SKM-1 treated with dmso at 0.1 percent for 144 hours (cell line): ENCODE measurements around the gene EMILIN1.

Experiments used
- DNase-seq: peaks from one replicate; lab custom pipeline; 2025; ENCODE audit not compliant: unreplicated experiment; lab: John Stamatoyannopoulos, UW

EMILIN1 gene

GRCh38 chr2:27079233-27080139 is 1.1 kb downstream of the EMILIN1 start:
- DNase-seq, result no peak

GRCh38 chr2:27080140-27080469 is 1.7 kb downstream of the EMILIN1 start:
- no peak for DNase-seq

DNA sequence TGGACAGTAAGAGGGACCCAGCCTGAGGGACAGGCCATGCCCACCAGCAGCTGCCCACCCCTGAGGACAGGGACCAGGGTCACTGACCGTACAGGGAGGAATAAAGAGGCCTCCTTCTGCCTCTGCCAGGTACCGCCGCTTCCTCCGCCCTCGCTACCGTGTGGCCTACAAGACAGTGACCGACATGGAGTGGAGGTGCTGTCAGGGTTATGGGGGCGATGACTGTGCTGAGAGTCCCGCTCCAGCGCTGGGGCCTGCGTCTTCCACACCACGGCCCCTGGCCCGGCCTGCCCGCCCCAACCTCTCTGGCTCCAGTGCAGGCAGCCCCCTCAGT is 2.2 kb downstream of the EMILIN1 start:
- DNase-seq, result no peak

- no peak for DNase-seq
Measured at GRCh38 chr2:27081984-27082772, 3.8 kb downstream of the EMILIN1 start.

DNA sequence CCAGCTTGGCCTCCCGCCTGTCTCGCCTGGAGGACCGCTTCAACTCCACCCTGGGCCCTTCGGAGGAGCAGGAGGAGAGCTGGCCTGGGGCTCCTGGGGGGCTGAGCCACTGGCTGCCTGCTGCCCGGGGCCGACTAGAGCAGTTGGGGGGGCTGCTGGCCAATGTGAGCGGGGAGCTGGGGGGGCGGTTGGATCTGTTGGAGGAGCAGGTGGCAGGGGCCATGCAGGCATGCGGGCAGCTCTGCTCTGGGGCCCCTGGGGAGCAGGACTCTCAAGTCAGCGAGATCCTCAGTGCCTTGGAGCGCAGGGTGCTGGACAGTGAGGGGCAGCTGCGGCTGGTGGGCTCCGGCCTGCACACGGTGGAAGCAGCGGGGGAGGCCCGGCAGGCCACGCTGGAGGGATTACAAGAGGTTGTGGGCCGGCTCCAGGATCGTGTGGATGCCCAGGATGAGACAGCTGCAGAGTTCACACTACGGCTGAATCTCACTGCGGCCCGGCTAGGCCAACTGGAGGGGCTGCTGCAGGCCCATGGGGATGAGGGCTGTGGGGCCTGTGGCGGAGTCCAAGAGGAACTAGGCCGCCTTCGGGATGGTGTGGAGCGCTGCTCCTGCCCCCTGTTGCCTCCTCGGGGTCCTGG is 4.5 kb downstream of the EMILIN1 start:
- DNase-seq, result no peak

GRCh38 chr2:27083410-27084296 is 5.2 kb downstream of the EMILIN1 start:
- no peak for DNase-seq

DNA sequence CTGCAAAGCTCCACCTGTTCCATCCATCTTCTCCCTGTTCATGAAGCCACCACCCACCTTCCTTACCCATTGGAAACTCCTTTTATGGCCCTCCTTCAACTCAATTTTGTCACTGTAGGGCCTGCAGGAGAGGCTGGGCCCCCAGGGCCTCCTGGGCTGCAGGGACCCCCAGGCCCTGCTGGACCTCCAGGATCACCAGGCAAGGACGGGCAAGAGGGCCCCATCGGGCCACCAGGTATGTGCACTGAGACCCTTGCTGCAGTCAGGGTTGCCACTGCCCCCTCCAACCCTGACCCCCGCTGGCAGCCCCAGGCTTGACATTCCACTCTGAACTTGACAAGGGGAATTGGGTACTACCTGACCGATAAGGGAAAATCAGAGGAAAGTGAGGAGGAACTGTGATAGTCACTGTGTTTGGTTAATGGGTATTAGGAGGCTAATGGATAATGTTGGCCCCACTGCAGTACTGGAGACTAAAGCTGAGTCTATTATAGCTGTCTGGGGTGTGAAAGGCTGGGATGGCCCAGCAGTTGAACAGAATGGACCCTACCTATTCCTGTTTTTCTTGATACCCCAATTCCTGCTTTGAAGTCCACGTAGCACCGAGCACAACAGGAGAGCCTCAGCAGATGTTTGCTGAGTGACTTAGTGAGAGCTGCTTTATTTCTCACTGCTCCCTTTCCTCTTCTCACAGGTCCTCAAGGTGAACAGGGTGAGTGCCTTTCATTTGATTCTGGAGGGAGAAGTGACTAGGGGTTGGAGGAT is 6.1 kb downstream of the EMILIN1 start:
- no peak for DNase-seq

DNA sequence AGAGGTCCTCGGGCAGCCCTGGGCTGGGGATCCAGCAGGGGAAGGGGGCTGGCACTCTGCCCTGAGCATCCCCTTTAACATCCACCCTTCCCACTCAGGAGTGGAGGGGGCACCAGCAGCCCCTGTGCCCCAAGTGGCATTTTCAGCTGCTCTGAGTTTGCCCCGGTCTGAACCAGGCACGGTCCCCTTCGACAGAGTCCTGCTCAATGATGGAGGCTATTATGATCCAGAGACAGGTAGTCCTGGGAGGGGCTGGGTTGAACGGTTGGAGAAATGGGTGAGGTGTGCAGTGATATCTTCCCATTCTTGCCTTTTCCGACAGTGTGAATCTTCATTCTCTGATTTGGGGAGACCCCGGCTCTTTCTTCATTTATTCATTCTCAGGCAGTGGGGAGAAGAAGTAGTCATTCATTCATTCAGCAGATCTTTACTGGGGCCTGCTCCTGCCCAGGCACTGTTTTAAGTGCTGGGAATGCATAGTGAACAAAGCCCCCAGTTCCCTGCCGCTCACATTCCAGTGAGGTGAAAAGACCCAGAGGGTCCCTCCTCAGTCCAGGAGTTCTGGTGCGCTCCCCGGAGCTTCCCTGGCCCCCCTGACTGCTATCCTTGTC is 6.8 kb downstream of the EMILIN1 start:
- no peak for DNase-seq

GRCh38 chr2:27085673-27086089 is 7.3 kb downstream of the EMILIN1 start:
- peak; percentile 12 for DNase-seq

GRCh38 chr2:27086090-27086723 is 7.8 kb downstream of the EMILIN1 start:
- peak; percentile 89 for DNase-seq

GRCh38 chr2:27086724-27087593 is 8.5 kb downstream of the EMILIN1 start, which contains the start of gene KHK:
Gene KHK, plus strand, starts transcription at chr2:27086772. Its CDS starts 488 bp downstream, at chr2:27087260.
- no peak for DNase-seq

- no peak for DNase-seq
Measured at GRCh38 chr2:27087823-27088410, 9.5 kb downstream of the EMILIN1 start.

DNA sequence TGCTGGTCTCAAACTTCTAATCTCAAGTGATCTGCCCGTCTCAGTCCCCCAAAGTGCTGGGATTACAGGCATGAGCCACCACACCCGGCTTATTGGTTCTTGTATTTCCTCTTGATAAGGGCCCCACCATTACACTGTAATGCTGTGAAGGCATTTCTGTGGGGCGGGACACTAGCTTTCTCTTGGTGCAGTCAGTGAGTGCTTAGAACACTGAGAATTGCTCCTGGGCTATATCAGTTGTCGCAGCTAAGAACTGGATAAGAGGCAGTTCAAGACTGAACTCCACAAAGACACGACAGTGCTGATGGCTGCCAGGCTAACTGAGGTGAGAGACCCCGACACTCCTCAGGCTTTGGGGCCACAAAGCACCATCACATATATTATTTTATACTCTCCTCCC is 10.2 kb downstream of the EMILIN1 start:
- no peak for DNase-seq

- DNase-seq, result no peak
Measured at GRCh38 chr2:27089111-27089954, 10.9 kb downstream of the EMILIN1 start.

- no peak for DNase-seq
Measured at GRCh38 chr2:27091746-27092695, 13.6 kb downstream of the EMILIN1 start.
